Measurements from ENCODE around the gene CNTNAP2.

DNA sequence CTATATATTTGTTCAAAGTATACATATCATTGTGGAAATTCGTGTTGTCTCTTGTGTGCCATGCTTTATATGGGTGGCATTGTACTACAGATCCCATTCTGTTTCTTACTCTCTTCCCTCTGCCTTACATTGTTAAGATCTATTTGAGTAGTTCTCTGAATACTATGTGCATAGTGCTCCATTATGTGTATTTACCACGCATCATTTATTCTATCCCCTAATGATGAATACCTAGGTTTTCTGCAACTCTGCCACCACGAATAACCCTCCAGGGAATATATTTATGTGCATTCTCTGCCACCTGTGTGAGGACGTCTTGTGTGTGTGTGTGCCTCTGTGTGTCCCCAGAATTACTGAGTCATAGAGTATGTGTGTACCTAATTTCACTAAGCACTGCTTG lies 2042.7 kb downstream of the CNTNAP2 start:
- TF ChIP-seq, protein P1, sequence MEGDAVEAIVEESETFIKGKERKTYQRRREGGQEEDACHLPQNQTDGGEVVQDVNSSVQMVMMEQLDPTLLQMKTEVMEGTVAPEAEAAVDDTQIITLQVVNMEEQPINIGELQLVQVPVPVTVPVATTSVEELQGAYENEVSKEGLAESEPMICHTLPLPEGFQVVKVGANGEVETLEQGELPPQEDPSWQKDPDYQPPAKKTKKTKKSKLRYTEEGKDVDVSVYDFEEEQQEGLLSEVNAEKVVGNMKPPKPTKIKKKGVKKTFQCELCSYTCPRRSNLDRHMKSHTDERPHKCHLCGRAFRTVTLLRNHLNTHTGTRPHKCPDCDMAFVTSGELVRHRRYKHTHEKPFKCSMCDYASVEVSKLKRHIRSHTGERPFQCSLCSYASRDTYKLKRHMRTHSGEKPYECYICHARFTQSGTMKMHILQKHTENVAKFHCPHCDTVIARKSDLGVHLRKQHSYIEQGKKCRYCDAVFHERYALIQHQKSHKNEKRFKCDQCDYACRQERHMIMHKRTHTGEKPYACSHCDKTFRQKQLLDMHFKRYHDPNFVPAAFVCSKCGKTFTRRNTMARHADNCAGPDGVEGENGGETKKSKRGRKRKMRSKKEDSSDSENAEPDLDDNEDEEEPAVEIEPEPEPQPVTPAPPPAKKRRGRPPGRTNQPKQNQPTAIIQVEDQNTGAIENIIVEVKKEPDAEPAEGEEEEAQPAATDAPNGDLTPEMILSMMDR (IDR thresholded peaks at IDR 0.05): no peak
- no peak for TF ChIP-seq POLR2A (IDR thresholded peaks at IDR 0.05)
